NCI-H146 (cell line): ENCODE data around the gene COG3.
"Not testable (repeated sequence)": the region's sequence is repeated elsewhere in the genome, so short reads cannot be mapped to it uniquely, and the experiment has no call there.

Experiments used
- DNase-seq: peaks from one replicate; lab custom pipeline; 2025; lab: John Stamatoyannopoulos, UW

The COG3 gene, protein sequence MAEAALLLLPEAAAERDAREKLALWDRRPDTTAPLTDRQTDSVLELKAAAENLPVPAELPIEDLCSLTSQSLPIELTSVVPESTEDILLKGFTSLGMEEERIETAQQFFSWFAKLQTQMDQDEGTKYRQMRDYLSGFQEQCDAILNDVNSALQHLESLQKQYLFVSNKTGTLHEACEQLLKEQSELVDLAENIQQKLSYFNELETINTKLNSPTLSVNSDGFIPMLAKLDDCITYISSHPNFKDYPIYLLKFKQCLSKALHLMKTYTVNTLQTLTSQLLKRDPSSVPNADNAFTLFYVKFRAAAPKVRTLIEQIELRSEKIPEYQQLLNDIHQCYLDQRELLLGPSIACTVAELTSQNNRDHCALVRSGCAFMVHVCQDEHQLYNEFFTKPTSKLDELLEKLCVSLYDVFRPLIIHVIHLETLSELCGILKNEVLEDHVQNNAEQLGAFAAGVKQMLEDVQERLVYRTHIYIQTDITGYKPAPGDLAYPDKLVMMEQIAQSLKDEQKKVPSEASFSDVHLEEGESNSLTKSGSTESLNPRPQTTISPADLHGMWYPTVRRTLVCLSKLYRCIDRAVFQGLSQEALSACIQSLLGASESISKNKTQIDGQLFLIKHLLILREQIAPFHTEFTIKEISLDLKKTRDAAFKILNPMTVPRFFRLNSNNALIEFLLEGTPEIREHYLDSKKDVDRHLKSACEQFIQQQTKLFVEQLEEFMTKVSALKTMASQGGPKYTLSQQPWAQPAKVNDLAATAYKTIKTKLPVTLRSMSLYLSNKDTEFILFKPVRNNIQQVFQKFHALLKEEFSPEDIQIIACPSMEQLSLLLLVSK

DNA sequence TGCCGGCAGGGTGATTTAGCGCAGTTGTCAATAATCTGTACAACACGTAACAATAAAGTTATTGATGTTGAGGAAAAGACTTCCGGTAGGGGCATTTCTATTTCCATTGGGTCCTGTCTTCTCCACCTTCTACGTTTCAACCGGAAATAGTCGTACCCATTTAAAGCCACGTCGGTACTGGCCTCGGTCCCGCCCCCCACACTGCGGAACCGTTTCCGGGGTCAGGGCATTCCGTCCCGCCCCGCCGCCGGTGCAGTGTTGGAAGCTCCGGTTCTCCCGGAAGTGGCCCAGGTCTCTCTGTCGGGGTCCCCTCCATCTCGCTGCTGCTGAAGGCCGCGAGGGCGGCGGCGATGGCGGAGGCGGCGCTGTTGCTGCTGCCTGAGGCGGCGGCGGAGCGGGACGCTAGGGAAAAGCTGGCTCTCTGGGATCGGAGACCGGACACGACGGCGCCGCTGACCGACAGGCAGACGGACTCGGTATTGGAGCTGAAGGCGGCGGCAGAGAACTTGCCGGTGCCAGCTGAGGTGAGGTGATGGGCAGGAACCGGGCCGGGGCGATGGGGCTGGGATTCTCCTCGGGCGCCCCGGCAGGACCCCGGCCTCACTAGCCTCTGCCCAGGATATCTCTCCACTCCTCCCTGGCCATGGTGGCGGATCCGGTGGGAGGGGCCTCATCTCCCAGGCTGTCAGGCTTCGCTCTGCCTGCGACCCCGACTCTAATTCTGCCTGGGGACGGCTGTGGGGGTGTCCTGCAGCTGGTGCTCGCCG, at the start of gene COG3:
TSS of gene COG3 (plus strand) at position 253 of the 767 bp plus-strand sequence. CDS start at position 351, 98 bp downstream.
- DNase-seq: peak; percentile 98

DNA sequence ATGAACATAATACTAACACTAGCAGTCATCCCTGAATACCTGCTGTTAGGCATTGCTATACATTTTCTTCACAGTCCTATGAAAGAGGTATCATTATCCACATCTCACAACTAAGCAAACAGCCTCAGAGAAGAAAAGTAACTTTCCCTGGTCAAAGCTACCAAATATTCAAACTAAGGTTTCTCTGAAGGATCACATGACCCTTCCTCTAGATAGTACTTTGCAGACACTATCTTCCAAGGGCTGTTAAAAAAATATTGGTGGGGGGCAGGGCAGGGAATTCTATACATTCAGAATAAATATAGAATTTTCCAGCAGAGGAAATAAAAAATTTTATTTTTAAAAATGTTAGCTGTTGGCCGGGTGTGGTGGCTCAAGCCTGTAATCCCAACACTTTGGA, 49.6 kb upstream of the COG3 start:
- DNase-seq: no peak

DNA sequence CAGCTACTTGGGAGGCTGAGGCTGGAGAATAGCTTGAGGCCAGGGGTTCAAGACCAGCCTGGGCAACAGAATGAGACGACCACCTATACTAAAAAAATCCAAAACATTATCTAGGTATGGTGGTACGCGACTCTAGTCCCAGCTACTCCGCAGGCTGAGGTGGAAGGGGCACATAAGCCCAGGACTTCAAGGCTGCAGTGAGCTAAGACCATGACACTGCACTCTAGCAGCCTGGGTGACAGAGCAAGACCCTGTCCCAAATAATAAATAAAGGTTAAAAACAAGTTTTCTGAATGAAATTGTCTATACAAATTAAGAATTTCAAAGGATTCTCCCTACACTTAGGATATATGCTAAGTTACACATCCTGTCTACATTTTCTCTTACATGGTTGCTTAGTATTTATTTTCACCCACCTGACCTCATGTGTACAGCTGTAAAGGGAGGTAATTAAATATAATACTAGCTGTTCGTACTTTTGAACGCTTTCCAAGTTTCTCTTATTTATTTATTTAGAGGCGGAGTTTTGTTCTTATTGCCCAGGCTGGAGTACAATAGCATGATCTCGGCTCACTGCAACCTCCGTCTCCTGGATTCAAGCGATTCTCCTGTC, 48.1 kb upstream of the COG3 start:
- DNase-seq: peak; percentile 22

DNA sequence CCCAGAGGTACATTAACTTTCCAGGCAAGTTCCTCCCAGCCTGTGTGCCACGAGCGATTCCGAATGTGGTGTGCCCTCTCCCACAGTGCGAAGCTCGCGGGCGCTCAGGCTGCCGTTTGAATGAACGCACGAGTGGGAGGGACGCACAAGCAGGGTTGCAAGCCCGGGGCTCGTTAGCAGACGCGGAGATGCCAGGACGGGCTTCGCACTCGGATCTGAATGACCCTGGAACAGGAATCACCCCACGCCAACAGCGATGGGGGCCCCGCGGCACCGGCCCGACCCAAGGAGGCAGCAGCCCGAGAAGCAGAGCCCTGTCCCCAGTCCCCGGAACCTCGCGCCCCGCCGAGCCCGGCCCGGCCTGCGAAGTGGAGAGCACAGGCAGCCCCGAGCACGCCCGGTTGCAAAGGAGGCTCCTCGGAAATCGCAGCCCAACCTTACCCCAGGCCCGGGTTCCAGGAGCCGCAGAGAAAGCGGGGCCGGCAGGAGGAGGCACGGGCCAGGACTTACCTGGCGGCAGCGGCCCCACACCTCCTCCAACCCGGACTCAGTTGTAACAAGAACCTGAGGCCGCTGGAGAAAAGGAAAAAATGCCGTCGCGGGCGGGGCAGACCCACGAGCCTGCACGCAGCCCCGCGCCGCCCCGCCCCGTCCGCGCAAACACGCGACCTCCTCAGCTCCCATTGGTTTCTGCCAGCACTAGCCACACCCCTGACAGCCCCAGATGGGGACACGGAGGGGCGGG, 46.8 kb upstream of the COG3 start, which contains the start of gene SLC25A30:
TSS of gene SLC25A30 (minus strand) at position 584 of the 745 bp plus-strand sequence. CDS start 6,948 bp downstream, outside the sequence.
- peak; percentile 95 for DNase-seq

DNA sequence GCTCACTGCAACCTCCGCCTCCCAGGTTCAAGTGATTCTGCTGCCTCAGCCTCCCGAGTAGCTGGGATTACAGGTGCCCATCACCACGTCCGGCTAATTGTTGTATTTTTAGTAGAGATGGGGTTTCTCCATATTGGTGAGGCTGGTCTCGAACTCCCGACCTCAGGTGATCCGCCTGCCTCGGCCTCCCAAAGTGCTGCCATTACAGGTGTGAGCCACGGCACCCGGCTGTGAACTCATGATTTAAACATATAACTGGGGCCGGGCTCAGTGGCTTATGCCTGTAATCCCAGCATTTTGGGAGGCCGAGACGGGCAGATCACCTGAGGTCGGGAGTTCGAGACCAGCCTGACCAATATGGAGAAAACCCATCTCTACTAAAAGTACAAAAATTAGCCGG, 45.4 kb upstream of the COG3 start:
- not testable (repeated sequence) for DNase-seq

DNA sequence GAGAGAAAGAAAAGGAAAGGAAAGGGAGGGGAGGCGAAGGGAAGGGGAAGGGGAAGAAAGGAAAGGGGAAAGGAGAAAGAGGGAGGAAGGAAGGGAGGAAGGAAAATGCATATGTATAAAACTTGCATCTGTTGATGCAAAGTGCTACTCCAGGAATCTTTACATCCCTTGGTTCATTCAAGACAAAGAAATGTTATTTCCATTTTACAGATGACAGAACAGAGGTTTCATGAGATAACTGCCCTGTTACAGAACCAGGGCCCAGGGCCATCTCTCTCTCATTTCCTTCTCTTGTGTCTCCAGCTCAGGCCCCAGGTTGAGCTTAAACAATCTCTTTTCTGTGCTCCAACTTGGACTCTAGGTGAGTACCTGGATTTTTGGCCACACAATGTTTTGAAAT, 44.8 kb upstream of the COG3 start:
- DNase-seq: no peak

DNA sequence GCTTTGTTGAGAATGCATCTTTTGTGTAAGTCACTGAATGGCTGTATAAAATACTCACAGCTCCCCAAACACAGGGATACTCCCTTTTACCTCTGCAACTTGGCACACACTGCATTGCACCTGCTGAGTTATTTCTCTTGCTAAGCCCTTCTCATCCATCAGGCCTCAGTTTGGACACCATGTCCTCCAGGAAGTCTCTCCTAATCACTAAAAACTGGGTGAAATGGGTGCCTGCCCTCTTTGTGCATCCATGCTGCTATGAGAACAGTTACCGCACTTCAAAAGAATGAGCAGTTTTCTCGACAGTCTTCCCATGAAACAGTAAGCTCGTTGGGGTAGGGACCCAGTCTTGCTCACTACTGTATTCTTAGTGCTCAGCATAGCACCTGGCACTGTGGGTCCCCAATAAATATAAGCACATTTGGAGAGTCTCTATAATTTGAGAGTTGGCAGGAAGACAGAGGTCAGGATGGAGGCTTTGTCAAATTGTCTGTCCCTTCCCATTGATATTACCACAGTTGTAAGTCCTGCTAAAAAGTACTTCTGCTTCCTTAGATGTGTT, 41.9 kb upstream of the COG3 start:
- no peak for DNase-seq

DNA sequence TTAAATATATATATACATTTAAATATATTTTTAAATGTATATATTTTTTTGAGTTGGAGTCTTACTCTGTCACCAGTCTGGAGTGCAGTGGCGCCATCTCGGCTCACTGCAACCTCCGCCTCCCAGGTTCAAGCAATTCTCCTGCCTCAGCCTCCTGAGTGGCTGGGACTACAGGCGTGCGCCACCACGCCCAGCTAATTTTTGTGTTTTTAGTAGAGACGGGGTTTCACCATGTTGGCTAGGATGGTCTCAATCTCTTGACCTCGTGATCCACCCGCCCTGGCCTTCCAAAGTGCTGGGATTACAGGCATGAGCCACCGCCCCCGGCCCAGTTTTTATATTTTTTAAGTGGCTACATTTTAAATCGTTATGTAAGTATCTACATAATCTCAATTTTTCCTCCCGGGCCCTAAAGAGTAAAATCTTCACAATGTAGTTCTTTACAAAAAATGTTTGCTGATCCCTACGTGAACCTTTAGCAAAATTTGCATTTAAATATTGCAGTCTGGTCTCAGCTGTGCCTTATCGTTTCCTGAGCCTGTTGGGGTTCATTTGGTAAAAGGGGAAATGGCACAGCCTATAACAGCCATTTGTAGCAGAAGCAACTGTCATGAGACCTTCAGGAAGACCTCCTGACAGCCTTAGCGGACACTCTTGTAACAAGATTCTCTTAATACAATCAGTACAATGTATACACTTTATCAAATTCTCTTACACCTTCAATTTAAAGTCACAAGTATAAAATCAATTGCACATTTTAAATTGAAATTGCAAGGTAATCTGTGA, 38.5 kb upstream of the COG3 start:
- peak; percentile 23 for DNase-seq

DNA sequence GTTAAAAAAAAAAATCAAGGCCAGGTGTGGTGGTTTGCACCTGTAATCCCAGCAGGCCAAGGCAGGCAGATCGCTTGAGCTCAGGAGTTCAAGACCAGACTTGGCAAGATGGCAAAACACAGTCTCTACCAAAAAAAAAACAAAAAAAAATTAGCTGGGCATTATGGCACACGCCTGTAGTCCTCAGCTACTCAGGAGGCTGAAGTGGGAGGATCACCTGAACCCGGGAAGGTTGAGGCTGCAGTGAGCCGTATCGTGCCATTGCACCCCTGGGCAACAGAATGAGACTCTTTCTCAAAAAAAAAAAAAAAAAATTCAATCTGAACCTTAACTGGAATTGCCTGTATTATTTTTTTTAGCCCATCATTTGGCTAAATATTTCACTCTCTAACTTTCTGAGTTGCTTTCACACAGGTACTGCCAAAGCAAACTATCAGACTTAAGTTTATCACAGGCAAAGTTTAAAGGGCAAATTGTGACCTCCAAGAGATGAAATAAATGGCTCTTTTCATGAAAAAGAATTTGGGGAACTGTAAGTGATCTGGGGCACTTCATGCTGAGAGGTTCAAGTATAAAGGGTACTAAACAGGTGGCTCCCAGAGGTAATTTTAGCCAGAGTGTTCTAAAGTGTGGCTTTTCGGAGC, 31.9 kb upstream of the COG3 start:
- DNase-seq: no peak

DNA sequence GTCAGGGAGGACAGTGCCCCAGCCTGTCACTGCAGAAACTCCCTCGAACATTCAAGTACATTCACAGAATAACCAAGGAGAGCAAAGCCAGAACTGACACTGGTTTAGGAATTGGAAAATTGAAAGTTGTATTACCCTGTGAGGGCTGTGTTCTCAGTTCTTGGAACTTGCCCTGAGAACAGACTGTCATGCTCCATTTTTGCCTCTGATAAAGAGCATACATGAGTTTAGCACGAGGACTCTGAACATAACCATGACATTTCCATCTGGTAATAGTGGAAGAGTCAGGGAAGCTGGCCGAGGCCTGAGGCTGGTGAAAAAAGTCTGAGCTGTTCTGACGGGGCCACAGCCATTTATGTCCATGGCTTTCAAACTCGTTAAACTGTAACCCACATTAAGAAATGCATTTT, 31.4 kb upstream of the COG3 start:
- no peak for DNase-seq

DNA sequence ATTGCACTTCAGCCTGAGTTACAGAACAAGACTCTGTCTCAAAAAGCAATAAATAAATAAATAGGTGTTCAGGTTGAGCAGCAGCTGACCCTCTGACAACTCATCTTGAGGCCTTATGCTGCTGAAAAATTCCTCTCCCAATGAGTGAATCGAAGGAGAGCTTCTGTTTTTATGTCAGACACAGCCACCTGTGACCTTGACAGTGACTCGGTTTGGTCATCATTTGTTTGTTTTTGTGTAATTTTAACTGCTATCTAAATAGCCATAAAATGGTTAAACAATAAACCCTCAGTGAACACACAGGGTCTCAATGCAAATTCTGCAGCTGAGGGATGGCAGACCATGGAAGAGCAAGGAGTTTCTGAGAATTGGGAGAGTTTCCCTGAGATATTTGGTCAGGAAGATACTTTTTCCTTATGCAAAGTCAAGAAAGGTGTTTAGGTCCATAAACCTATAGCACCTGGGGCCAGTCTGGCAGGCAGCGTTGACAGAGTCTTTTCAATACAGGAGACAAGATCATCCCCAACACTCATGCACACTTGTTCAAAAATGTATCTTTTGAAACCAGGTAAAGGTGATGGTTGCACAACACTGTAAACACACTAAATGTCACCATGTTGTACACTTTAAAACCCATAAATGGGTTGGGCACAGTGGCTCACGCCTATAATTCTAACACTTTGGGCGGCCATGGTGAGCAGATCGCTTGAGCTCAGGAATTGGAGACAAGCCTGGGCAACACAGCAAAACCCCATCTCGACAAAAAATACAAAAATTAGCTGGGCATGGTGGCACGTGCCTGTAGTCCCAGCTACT, 30.0 kb upstream of the COG3 start:
- DNase-seq: peak; percentile 45

DNA sequence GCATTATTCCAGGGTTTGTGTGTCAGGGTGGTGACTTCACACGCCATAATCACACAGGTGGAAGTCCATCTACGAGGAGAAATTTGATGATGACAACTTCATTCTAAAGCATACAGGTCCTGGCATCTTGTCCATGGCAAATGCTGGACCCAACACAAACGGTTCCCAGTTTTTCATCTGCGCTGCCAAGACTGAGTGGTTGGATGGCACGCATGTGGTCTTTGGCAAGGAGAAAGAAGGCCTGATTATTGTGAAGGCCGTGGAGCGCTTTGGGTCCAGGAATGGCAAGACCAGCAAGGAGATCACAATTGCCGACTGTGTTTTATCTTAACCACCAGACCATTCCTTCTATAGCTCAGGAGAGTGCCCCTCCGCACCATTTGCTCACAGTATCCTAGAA, 28.4 kb upstream of the COG3 start:
- no peak for DNase-seq

DNA sequence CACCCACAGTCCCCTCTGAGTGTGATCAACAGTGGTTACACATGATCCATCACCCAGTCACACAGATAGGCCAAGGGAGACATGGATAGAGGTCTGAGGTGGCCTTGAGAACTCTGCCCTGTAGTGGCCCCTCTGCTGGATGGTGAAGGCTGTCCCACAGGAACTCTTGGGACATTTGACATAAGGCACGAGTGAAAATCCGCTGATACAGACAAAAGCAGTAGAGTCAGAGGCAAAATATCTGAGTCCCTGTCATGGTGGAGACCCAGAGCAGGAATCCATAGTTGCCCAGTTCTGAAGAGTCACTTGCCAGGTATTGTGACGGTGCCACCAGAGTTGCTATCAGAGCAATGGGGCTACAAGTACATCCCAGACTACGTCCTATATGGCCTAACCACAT, 27.8 kb upstream of the COG3 start:
- DNase-seq: no peak

DNA sequence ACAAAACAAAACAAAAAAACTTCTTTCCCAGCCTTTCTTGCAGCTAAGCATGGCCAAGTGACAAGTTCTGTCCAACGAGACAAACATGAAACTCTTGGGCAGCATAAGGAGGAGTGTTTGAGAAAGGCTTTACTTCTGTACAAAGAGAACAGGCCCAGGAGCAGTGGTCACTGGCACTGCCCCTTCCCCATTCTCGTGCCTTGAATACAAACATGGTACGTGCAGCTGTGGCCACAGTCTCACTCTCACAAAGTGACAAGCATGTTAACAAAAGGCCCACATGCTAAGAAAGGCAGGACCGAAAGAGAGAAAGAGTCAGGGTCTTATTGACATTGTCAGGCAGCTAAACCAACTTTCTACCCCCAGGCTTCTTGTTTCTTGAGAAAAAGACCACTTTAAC, 26.8 kb upstream of the COG3 start:
- no peak for DNase-seq

DNA sequence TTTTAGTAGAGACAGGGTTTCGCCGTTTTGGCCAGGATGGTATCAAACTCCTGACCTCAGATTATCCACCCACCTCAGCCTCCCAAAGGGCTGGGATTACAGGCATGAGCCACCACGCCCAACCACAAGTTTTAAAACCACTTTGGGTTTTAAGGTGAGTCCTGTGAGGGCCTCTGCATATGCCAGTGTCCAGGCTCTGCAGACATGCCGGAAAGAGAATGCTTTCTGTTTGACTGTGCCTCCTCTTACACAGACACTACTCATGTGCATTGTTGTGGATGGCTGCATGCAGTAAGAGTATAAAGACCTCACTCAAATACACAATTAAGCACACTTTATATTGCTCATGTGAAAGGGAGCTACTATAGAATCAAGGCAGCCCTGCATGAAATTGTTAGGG, 25.7 kb upstream of the COG3 start:
- DNase-seq: no peak

DNA sequence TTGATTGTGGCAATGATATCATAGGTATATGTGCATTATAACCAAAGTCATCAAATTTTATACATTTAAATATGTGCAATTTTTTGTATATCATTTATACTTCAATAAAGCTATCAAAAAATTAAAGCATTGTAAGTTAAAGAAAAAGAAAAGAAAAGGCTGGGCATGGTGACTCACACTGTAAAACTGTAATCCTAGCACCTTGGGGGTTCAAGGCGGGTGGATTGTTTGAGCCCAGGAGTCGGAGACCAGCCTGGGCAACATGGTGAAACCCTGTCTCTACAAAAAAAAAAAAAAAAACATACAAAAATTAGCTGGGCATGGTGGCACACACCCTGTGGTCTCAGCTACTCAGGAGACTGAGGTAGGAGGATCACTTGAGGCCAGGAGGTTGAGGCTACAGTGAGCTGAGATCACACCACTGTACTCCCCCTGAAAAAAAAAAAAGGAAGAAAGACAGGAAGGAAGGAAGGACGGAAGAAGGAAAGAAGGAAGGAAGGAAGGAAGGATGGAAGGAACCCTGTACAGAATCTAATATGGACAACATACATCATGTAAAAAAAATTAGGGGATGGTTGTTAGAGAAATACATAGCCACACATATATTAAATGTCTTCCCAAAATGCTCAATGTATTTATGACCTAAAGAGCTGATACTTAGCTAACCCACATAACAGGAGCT, 24.8 kb upstream of the COG3 start:
- DNase-seq: no peak

DNA sequence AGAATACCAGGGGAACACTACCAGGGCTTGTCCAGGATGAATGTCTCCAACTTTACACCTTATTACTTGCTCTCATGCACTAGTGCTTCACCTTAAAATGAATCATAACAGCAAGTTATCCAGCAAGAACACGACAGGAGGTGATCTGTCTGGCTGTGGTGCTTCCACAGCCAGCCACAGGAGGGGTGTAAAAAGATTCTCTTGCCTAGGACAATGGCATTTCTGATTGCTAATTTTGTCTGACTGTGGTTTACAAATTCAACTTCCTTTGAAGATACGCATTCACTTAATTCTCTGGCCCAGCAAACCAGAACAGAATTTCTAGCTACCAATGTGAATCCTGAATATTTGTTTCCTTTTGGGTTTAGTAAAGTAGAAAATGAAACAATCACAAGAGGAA, 23.1 kb upstream of the COG3 start:
- no peak for DNase-seq

DNA sequence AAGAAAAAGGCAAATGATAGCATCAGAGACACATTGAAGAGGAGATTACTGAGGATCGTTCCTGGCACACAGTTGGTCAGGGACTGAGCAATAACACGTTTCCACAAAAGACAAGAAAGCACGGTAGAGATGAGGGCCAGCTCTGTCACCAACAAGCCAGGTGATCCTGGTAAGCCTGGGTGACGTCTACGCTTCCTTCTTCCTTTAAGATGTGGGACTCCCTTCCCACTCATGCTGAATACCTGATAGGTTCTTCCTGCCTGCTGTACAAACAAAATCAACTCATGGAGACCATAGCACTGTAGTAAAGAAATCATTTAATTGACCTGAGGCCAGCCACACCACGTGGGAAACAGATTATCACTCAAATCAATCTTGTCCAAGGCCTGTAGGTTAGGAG, 19.7 kb upstream of the COG3 start:
- DNase-seq: no peak
